IMR-90 (cell line): ENCODE measurements around the gene ZDHHC14. TPM values are rescaled to one million over a fixed set of nuclear protein-coding genes. Genes with fewer than 3 reads are reported as not detected.

Experiments used
- ATAC-seq: fragments of 200-7000 bp; cut with Tn5 transposase; 2 replicates; pipeline ENCODE4 v1.9.1; 2020; ENCODE audit warnings: low read depth, mild to moderate bottlenecking, moderate library complexity
- BruUV-seq: library from RNA; stranded (reverse); fragments of 400-500 nt; replicated peaks from 2 replicates; lab custom pipeline; 2021; lab: Mats Ljungman, UMichigan
- CTCF ChIA-PET: fragments of 300-600 bp; formaldehyde crosslinking; extraction: SDS; loops from one replicate; lab custom pipeline; 2021; ENCODE audit warnings: antibody characterized with exemption; lab: Yijun Ruan, JAX
- POLR2A ChIA-PET: fragments of 300-600 bp; sonication (Branson Sonifier 250); formaldehyde crosslinking; loops from one replicate; lab custom pipeline; 2022; ENCODE audit warnings: antibody characterized with exemption; ENCODE audit not compliant: unreplicated experiment; lab: Charles Lee
- DNase-seq: peaks from one replicate; pipeline ENCODE4 v3.0.0; 2013
- H2AFZ ChIP-seq: replicated peaks from 2 replicates; pipeline ENCODE3; 2013; ENCODE audit warnings: low read length, mild to moderate bottlenecking; ENCODE audit not compliant: poor library complexity
- H2AK5ac ChIP-seq: 2 replicates; pipeline ENCODE4 v1.6.1; 2013; ENCODE audit warnings: low read depth, low read length, inconsistent platforms
- H2AK9ac ChIP-seq: replicated peaks from 2 replicates; pipeline ENCODE3; 2013; ENCODE audit warnings: mild to moderate bottlenecking, low read depth, low read length, moderate library complexity; ENCODE audit not compliant: poor library complexity
- H2BK120ac ChIP-seq: 2 replicates; pipeline ENCODE4 v1.6.1; 2013; ENCODE audit warnings: low read depth, low read length, inconsistent platforms
- H2BK15ac ChIP-seq: 3 replicates; pipeline ENCODE4 v1.6.1; 2013; ENCODE audit warnings: low read depth, low read length, inconsistent platforms
- H2BK20ac ChIP-seq: 2 replicates; pipeline ENCODE4 v1.6.1; 2013; ENCODE audit warnings: low read depth, mild to moderate bottlenecking, inconsistent platforms, low read length, moderate library complexity
- H2BK5ac ChIP-seq: 2 replicates; pipeline ENCODE4 v1.6.1; 2013; ENCODE audit warnings: mild to moderate bottlenecking, low read depth, low read length, inconsistent platforms; ENCODE audit not compliant: poor library complexity, severe bottlenecking
- H3K14ac ChIP-seq: replicated peaks from 2 replicates; pipeline ENCODE4 v1.6.1; 2013; ENCODE audit warnings: low read depth, low read length, inconsistent platforms
- H3K18ac ChIP-seq: 2 replicates; pipeline ENCODE4 v1.6.1; 2013; ENCODE audit warnings: low read depth, low read length, control low read depth
- H3K23ac ChIP-seq: 2 replicates; pipeline ENCODE4 v1.6.1; 2013; ENCODE audit warnings: low read depth, low read length, inconsistent platforms
- H3K27ac ChIP-seq: 2 replicates; pipeline ENCODE4 v1.5.1; 2013; ENCODE audit warnings: mild to moderate bottlenecking, control low read depth, low read length; ENCODE audit not compliant: insufficient read depth
- H3K27me3 ChIP-seq: 2 replicates; pipeline ENCODE4 v1.6.1; 2013; ENCODE audit warnings: low read length; ENCODE audit not compliant: control insufficient read depth, insufficient read depth
- H3K36me3 ChIP-seq: 2 replicates; pipeline ENCODE4 v1.6.1; 2013; ENCODE audit warnings: low read length, mixed read lengths; ENCODE audit not compliant: control insufficient read depth, insufficient read depth
- H3K4ac ChIP-seq: 2 replicates; pipeline ENCODE4 v1.6.1; 2013; ENCODE audit warnings: low read depth, low read length, inconsistent platforms
- H3K4me1 ChIP-seq: 2 replicates; pipeline ENCODE4 v1.6.1; 2013; ENCODE audit warnings: low read length, mixed read lengths; ENCODE audit not compliant: control insufficient read depth, insufficient read depth
- H3K4me2 ChIP-seq: 2 replicates; pipeline ENCODE4 v1.6.1; 2013; ENCODE audit warnings: low read depth, mild to moderate bottlenecking, control low read depth, low read length, moderate library complexity
- H3K4me3 ChIP-seq: 2 replicates; pipeline ENCODE4 v1.5.1; 2013; ENCODE audit warnings: low read depth, mild to moderate bottlenecking, control low read depth, low read length, moderate library complexity; ENCODE audit not compliant: insufficient read depth
- H3K56ac ChIP-seq: 2 replicates; pipeline ENCODE4 v1.6.1; 2013; ENCODE audit warnings: low read length, inconsistent platforms; ENCODE audit not compliant: insufficient read depth; ENCODE audit errors: extremely low read depth
- H3K79me1 ChIP-seq, 2 experiments: 2 replicates each; pipeline ENCODE4 v1.6.1; 2013; ENCODE audit warnings: low read length in 2 of 2, inconsistent platforms in 1 of 2, low read depth in 1 of 2
- H3K9ac ChIP-seq: 2 replicates; pipeline ENCODE4 v1.6.1; 2013; ENCODE audit warnings: low read depth, low read length, control low read depth
- H3K9me1 ChIP-seq: 2 replicates; pipeline ENCODE4 v1.6.1; 2013; ENCODE audit warnings: low read length, inconsistent platforms; ENCODE audit not compliant: insufficient read depth
- H3K9me3 ChIP-seq: 2 replicates; pipeline ENCODE4 v1.6.1; 2013; ENCODE audit warnings: low read length; ENCODE audit not compliant: control insufficient read depth, insufficient read depth
- H4K20me1 ChIP-seq: 2 replicates; pipeline ENCODE4 v1.6.1; 2013; ENCODE audit warnings: low read length, inconsistent platforms; ENCODE audit not compliant: insufficient read depth
- H4K5ac ChIP-seq: 2 replicates; pipeline ENCODE4 v1.6.1; 2013; ENCODE audit warnings: mild to moderate bottlenecking, low read depth, low read length, control low read depth
- H4K8ac ChIP-seq, 2 experiments: 2 replicates each; pipeline ENCODE4 v1.6.1; 2013; ENCODE audit warnings: low read depth in 2 of 2, low read length in 2 of 2, control low read depth in 1 of 2, inconsistent platforms in 1 of 2
- H4K91ac ChIP-seq: 2 replicates; pipeline ENCODE4 v1.6.1; 2013; ENCODE audit warnings: low read depth, low read length, inconsistent platforms; ENCODE audit not compliant: insufficient read depth
- BHLHE40 ChIP-seq: fragments of 150-350 bp; IDR thresholded peaks from 2 replicates; pipeline ENCODE4 v1.6.1; 2016; ENCODE audit warnings: mild to moderate bottlenecking, low read depth, low read length
- CHD1 ChIP-seq: IDR thresholded peaks from 2 replicates; pipeline ENCODE4 v1.6.1; 2012; ENCODE audit warnings: low read depth, low read length, improper control_type of control experiment
- CTCF ChIP-seq: conservative IDR thresholded peaks from 2 replicates; pipeline ENCODE4 v1.5.1; 2012; ENCODE audit warnings: mild to moderate bottlenecking, low read depth, low read length, improper control_type of control experiment
- FOS ChIP-seq: fragments of 150-350 bp; IDR thresholded peaks from 2 replicates; pipeline ENCODE4 v1.6.1; 2016; ENCODE audit warnings: low read depth, low read length
- MAFK ChIP-seq: IDR thresholded peaks from 2 replicates; pipeline ENCODE4 v1.6.1; 2012; ENCODE audit warnings: low read depth, low read length, improper control_type of control experiment
- MAZ ChIP-seq: IDR thresholded peaks from 2 replicates; pipeline ENCODE4 v1.6.1; 2012; ENCODE audit warnings: low read depth, mild to moderate bottlenecking, low read length, improper control_type of control experiment, moderate library complexity, borderline replicate concordance
- MXI1 ChIP-seq: IDR thresholded peaks from 2 replicates; pipeline ENCODE4 v1.6.1; 2012; ENCODE audit warnings: low read depth, mild to moderate bottlenecking, low read length, moderate library complexity, borderline replicate concordance
- NFE2L2 ChIP-seq: fragments of 150-350 bp; IDR thresholded peaks from 2 replicates; pipeline ENCODE4 v1.6.1; 2016; ENCODE audit warnings: low read depth, mild to moderate bottlenecking, low read length
- POLR2A ChIP-seq: IDR thresholded peaks from 2 replicates; pipeline ENCODE4 v1.6.1; 2012; ENCODE audit warnings: mild to moderate bottlenecking, low read depth, low read length
- RAD21 ChIP-seq: IDR thresholded peaks from 2 replicates; pipeline ENCODE4 v1.6.1; 2012; ENCODE audit warnings: low read length, improper control_type of control experiment
- RCOR1 ChIP-seq: IDR thresholded peaks from 2 replicates; pipeline ENCODE4 v1.6.1; 2012; ENCODE audit warnings: mild to moderate bottlenecking, low read length, improper control_type of control experiment; ENCODE audit not compliant: insufficient replicate concordance
- RFX5 ChIP-seq: IDR thresholded peaks from 2 replicates; pipeline ENCODE4 v1.8.0; 2012; ENCODE audit warnings: low read depth, mild to moderate bottlenecking, low read length, moderate library complexity
- SMC3 ChIP-seq: fragments of 150-350 bp; IDR thresholded peaks from 2 replicates; pipeline ENCODE4 v1.6.1; 2016; ENCODE audit warnings: low read depth, mild to moderate bottlenecking, antibody characterized with exemption, low read length, moderate library complexity
- WGBS, 2 experiments: methylation state at CpG; one replicate each; pipeline versions ENCODE4 v1.1.5 to v1.1.7; 2013; ENCODE audit warnings: missing lambda C conversion rate in 2 of 2; ENCODE audit not compliant: insufficient read length in 1 of 2; ENCODE audit errors: extremely low coverage in 2 of 2; 5-methylcytosine and 5-hydroxymethylcytosine counted together
- dilution Hi-C: fragments of 300-500 bp; cut with HindIII; formaldehyde crosslinking; loops from one replicate; pipeline ENCODE4 v1.14.3; 2018; ENCODE audit warnings: low sequenced_read_pairs; ENCODE audit not compliant: unreplicated experiment
- in situ Hi-C: fragments of 300-500 bp; cut with MboI; formaldehyde crosslinking; loops from 3 replicates; pipeline ENCODE4 v1.14.3; 2019; ENCODE audit warnings: low sequenced_read_pairs, inconsistent platforms, mixed read lengths
- intact Hi-C: fragments of 100-400 bp; cut with micrococcal nuclease; formaldehyde crosslinking; loops from 2 replicates; pipeline ENCODE4 v1.10.0; 2022
- polyA plus RNA-seq, 3 experiments: library from polyadenylated mRNA; depleted of rRNA; stranded (reverse); fragments of >200 nt; gene quantifications; 2 replicates each; pipeline ENCODE4 v1.2.3, GENCODE V29; 2012; ENCODE audit warnings: low replicate concordance in 1 of 3
- total RNA-seq: library from RNA; depleted of rRNA; stranded (reverse); fragments of >200 nt; gene quantifications from 2 replicates; pipeline ENCODE4 v1.2.3, GENCODE V29; 2012
- TF ChIP-seq, protein P1 (sequence below): fragments of 150-350 bp; IDR thresholded peaks from 2 replicates; pipeline ENCODE4 v1.6.1; 2016; ENCODE audit warnings: low read depth, mild to moderate bottlenecking, low read length, moderate library complexity, borderline replicate concordance

ZDHHC14 gene
- total and polyA plus RNA-seq, 2 of the 4 experiments (the other 2 are of a cell fraction), result 0.90 to 2.0 TPM

DNA sequence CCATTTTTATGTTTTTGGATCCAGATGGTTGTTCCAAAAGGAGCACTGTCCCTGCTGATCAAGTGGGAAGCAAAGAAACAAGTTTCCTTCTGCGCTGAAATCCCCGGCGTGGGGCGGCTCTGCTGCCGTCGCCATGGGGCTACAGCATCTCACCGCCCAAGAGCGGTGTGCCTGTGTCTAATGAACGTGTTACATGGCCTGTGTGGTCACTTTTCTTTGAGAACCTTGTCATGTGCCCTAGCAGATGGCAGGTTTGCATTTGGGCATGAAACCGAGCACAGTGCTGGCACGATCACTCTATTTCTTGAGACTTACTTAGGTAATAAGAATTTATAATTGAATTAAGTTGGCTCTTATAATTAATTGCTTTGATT lies 51.9 kb downstream of the ZDHHC14 start:
- H3K9me3 ChIP-seq, result no peaks in the 10 kb centered on the region
- H2AFZ ChIP-seq, result no peak overlapping the region
- H3K27ac ChIP-seq, result no peak overlapping the region
- 94% methylated on average over 9 of the region's 11 CpGs; no CpG with 5 or more reads in 1 of the 2 experiments for WGBS, 2 experiments
- H2AK9ac ChIP-seq, result no peak overlapping the region
- POLR2A ChIA-PET, result no interaction called here
- no peaks in the 10 kb centered on the region for H3K36me3 ChIP-seq
- no peak overlapping the region for H2BK15ac ChIP-seq
- no peak overlapping the region for H2BK120ac ChIP-seq
- H3K18ac ChIP-seq, result no peak overlapping the region
- ATAC-seq (no peak), DNase-seq (no peak)
- no peak overlapping the region for H3K4me3 ChIP-seq
- H4K91ac ChIP-seq, result no peak overlapping the region
- intact Hi-C loops (no loop called here), dilution Hi-C loops (no loop called here), in situ Hi-C loops (no loop called here)
- no peaks in the 10 kb centered on the region for H3K79me1 ChIP-seq
- H4K8ac ChIP-seq, result no peak overlapping the region
- H3K4ac ChIP-seq, result no peak overlapping the region
- no peak overlapping the region for H3K9ac ChIP-seq
- H3K4me1 ChIP-seq, result no peaks in the 10 kb centered on the region
- no peaks in the 10 kb centered on the region for H4K20me1 ChIP-seq
- CTCF ChIA-PET, result no interaction called here
- H3K14ac ChIP-seq, result no peak overlapping the region
- BruUV-seq, result no TSS peak
- H4K5ac ChIP-seq, result no peak overlapping the region
- H3K23ac ChIP-seq, result no peak overlapping the region
- H2AK5ac ChIP-seq, result no peak overlapping the region
- H2BK20ac ChIP-seq, result no peak overlapping the region
- H3K4me2 ChIP-seq, result no peak overlapping the region
- H3K9me1 ChIP-seq, result no peaks in the 10 kb centered on the region
- H3K27me3 ChIP-seq, result no peaks in the 10 kb centered on the region
- TF ChIP-seq BHLHE40 (no peak), NFE2L2 (no peak), CTCF (no peak), POLR2A (no peak), MAFK (no peak), CHD1 (no peak), RCOR1 (no peak), RAD21 (no peak), SMC3 (no peak), MXI1 (no peak), MAZ (no peak), FOS (no peak), RFX5 (no peak)
- TF ChIP-seq, protein P1, sequence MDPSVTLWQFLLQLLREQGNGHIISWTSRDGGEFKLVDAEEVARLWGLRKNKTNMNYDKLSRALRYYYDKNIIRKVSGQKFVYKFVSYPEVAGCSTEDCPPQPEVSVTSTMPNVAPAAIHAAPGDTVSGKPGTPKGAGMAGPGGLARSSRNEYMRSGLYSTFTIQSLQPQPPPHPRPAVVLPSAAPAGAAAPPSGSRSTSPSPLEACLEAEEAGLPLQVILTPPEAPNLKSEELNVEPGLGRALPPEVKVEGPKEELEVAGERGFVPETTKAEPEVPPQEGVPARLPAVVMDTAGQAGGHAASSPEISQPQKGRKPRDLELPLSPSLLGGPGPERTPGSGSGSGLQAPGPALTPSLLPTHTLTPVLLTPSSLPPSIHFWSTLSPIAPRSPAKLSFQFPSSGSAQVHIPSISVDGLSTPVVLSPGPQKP, result no peak
- H2BK5ac ChIP-seq, result no peak overlapping the region
- no peak overlapping the region for H3K56ac ChIP-seq
